Fibroblast of lung (primary cell): ENCODE data around the gene ASB15.

Experiments
- CTCF ChIP-seq, 2 donors: IDR thresholded peaks in 1 of 2; conservative IDR thresholded peaks in 1 of 2; 1 replicate in 1 of 2; 2 replicates in 1 of 2; pipeline ENCODE4 v1.5.1; 2011 to 2012; ENCODE audit warnings: low read length in 2 of 2, control low read depth in 1 of 2, inconsistent platforms in 1 of 2, low read depth in 1 of 2, mild to moderate bottlenecking in 1 of 2
- EZH2 ChIP-seq: IDR thresholded peaks from 2 replicates; pipeline ENCODE4 v1.5.1; 2012; ENCODE audit warnings: low read length, control low read depth, mild to moderate bottlenecking; ENCODE audit errors: missing control alignments

GRCh38 chr7:123627851-123628250 lies 26.2 kb downstream of the ASB15 start:
- TF ChIP-seq CTCF (conservative IDR thresholded peaks at IDR 0.05 in 1 of 2, IDR thresholded peaks at IDR 0.05 in 1 of 2; ENCODE audit: low read depth in 1 of 2, low read length in 2 of 2): no peak
- TF ChIP-seq EZH2: no peak
